ENCODE measurements around the gene UNC119. TPM values are rescaled to one million over a fixed set of nuclear protein-coding genes. Genes with fewer than 3 reads are reported as not detected.

UNC119 gene
- total RNA-seq, 1 donor from 2014 or later = 47.2 TPM

- peaks cover 3% of the 10 kb centered on the region for H3K36me3 Mint-ChIP-seq (ENCODE audit: low read depth, unreplicated experiment)
- H3K4me1 Mint-ChIP-seq (ENCODE audit: unreplicated experiment) = no peaks in the 10 kb centered on the region
- no peak for DNase-seq (ENCODE audit: low spot score)
- TF ChIP-seq, protein P1, sequence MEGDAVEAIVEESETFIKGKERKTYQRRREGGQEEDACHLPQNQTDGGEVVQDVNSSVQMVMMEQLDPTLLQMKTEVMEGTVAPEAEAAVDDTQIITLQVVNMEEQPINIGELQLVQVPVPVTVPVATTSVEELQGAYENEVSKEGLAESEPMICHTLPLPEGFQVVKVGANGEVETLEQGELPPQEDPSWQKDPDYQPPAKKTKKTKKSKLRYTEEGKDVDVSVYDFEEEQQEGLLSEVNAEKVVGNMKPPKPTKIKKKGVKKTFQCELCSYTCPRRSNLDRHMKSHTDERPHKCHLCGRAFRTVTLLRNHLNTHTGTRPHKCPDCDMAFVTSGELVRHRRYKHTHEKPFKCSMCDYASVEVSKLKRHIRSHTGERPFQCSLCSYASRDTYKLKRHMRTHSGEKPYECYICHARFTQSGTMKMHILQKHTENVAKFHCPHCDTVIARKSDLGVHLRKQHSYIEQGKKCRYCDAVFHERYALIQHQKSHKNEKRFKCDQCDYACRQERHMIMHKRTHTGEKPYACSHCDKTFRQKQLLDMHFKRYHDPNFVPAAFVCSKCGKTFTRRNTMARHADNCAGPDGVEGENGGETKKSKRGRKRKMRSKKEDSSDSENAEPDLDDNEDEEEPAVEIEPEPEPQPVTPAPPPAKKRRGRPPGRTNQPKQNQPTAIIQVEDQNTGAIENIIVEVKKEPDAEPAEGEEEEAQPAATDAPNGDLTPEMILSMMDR (IDR thresholded peaks at IDR 0.05; ENCODE audit: unreplicated experiment) = no peak
- no peaks in the 10 kb centered on the region for H3K9me3 Mint-ChIP-seq (ENCODE audit: unreplicated experiment)
- no peak overlapping the region for H3K27ac Mint-ChIP-seq (ENCODE audit: unreplicated experiment)
- H3K27me3 Mint-ChIP-seq (ENCODE audit: unreplicated experiment) = peaks cover 16% of the 10 kb centered on the region
- H3K4me3 Mint-ChIP-seq (ENCODE audit: unreplicated experiment) = no peak overlapping the region
Measured at GRCh38 chr17:28507567-28508203, 44.7 kb downstream of the UNC119 start.

- no peaks in the 10 kb centered on the region for H3K9me3 Mint-ChIP-seq (ENCODE audit: unreplicated experiment)
- no peak for DNase-seq (ENCODE audit: low spot score)
- H3K36me3 Mint-ChIP-seq (ENCODE audit: low read depth, unreplicated experiment) = peaks cover 3% of the 10 kb centered on the region
- no peak overlapping the region for H3K27ac Mint-ChIP-seq (ENCODE audit: unreplicated experiment)
- H3K4me3 Mint-ChIP-seq (ENCODE audit: unreplicated experiment) = no peak overlapping the region
- peaks cover 16% of the 10 kb centered on the region for H3K27me3 Mint-ChIP-seq (ENCODE audit: unreplicated experiment)
- TF ChIP-seq, protein P1 (IDR thresholded peaks at IDR 0.05; ENCODE audit: unreplicated experiment) = no peak
- no peaks in the 10 kb centered on the region for H3K4me1 Mint-ChIP-seq (ENCODE audit: unreplicated experiment)
Measured at GRCh38 chr17:28506763-28507487, 45.5 kb downstream of the UNC119 start.

DNA sequence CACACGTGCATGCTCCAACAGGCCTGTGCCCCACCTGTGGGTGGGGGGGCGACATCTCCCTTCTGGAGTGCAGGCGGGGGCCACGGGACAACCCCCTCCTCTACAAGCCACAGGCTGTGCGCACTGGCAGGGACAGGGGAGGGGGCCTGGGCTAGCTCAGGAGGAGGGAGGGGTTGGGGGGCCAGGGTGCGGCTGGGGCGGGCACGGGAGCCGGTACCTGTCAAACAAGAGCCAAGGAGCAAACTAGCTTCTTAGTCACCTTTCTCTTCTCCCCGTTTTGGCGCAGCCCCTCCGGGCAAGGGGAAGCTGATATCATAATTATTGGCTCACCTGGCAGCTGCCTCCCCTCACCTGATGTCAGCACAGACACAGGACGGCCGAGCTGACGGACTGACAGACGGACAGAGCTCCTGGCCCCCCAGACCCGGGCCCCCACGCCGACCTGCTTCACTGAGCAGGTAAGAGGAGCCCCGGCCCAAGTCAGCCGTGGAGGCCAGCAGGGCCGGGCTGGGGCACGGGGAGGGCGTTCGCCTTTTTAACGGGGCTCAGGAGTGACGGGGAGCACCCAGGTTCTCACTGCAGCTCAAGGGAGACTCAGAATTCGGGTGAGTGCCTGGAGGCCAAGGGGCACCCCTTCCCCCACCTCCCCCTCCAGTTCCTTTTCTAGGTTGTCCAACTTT, 46.3 kb downstream of the UNC119 start, which contains the start of gene FOXN1:
Gene FOXN1 (plus strand): TSS at position 363 of the 680 bp plus-strand sequence. CDS start 17,622 bp downstream, outside the sequence.
- peaks cover 18% of the 10 kb centered on the region for H3K27me3 Mint-ChIP-seq (ENCODE audit: unreplicated experiment)
- no peaks in the 10 kb centered on the region for H3K4me1 Mint-ChIP-seq (ENCODE audit: unreplicated experiment)
- peaks cover 3% of the 10 kb centered on the region for H3K36me3 Mint-ChIP-seq (ENCODE audit: low read depth, unreplicated experiment)
- H3K9me3 Mint-ChIP-seq (ENCODE audit: unreplicated experiment) = no peaks in the 10 kb centered on the region
- no peak within 1 kb of the TSS for H3K27ac Mint-ChIP-seq (ENCODE audit: unreplicated experiment)
- H3K4me3 Mint-ChIP-seq (ENCODE audit: unreplicated experiment) = no peak within 1 kb of the TSS
- no peak for DNase-seq (ENCODE audit: low spot score)
- TF ChIP-seq, protein P1 (IDR thresholded peaks at IDR 0.05; ENCODE audit: unreplicated experiment) = no peak

- DNase-seq (ENCODE audit: low spot score) = no peak
- Mint-ChIP-seq H3K27ac (ENCODE audit: unreplicated experiment) (no peak overlapping the region), H3K4me1 (ENCODE audit: unreplicated experiment) (peaks cover 6% of the 10 kb centered on the region), H3K27me3 (ENCODE audit: unreplicated experiment) (peaks cover 9% of the 10 kb centered on the region), H3K36me3 (ENCODE audit: low read depth, unreplicated experiment) (peaks cover 3% of the 10 kb centered on the region), H3K9me3 (ENCODE audit: unreplicated experiment) (no peaks in the 10 kb centered on the region), H3K4me3 (ENCODE audit: unreplicated experiment) (no peak overlapping the region)
- TF ChIP-seq, protein P1 (IDR thresholded peaks at IDR 0.05; ENCODE audit: unreplicated experiment) = no peak
Measured at GRCh38 chr17:28503420-28503819, 49.0 kb downstream of the UNC119 start.

All from endothelial cell (in vitro differentiated cells).